Activated T-helper 17 cell treated with anti-CD3 and anti-CD28 coated beads, Interleukin-2, amount 50 U/mL, for 72 hours (primary cell): ENCODE measurements around the gene RALGPS1. TPM values are rescaled to one million over a fixed set of nuclear protein-coding genes. Genes with fewer than 3 reads are reported as not detected.

ENCODE experiments used
- ATAC-seq: fragments of 150-1000 bp; cut with Tn5 transposase; replicated peaks from 2 replicates; pipeline ENCODE4 v1.10.0; 2021; ENCODE audit warnings: mild to moderate bottlenecking, moderate library complexity
- H3K27ac Mint-ChIP-seq: one replicate; pipeline ENCODE4 v1.8.0; 2022; ENCODE audit warnings: mixed read lengths
- H3K27me3 Mint-ChIP-seq: one replicate; pipeline ENCODE4 v1.8.0; 2022; ENCODE audit warnings: mixed read lengths
- H3K36me3 Mint-ChIP-seq: one replicate; pipeline ENCODE4 v1.8.0; 2022; ENCODE audit warnings: low read depth, mild to moderate bottlenecking, mixed read lengths
- H3K4me1 Mint-ChIP-seq: one replicate; pipeline ENCODE4 v1.8.0; 2022; ENCODE audit warnings: mixed read lengths
- H3K4me3 Mint-ChIP-seq: one replicate; pipeline ENCODE4 v1.8.0; 2022; ENCODE audit warnings: mild to moderate bottlenecking, mixed read lengths
- H3K9me3 Mint-ChIP-seq: one replicate; pipeline ENCODE4 v1.8.0; 2022; ENCODE audit warnings: mixed read lengths
- total RNA-seq, 2 donors: library from RNA; stranded (reverse); gene quantifications; one replicate each; pipeline ENCODE4 v1.2.3, GENCODE V29; 2022

RALGPS1 gene
- total RNA-seq, 2 donors from 2014 or later: 2.3 to 3.4 TPM

- Mint-ChIP-seq H3K27me3 (no peaks in the 10 kb centered on the region), H3K9me3 (no peaks in the 10 kb centered on the region), H3K27ac (no peak overlapping the region)
Measured at GRCh38 chr9:127241354-127241753, 326.8 kb downstream of the RALGPS1 start.

GRCh38 chr9:127244609-127245601, 330.3 kb downstream of the RALGPS1 start:
- Mint-ChIP-seq H3K4me3 (peak overlapping the region; percentile 88), H3K27me3 (no peaks in the 10 kb centered on the region), H3K9me3 (no peaks in the 10 kb centered on the region), H3K4me1 (no peaks in the 10 kb centered on the region), H3K36me3 (no peaks in the 10 kb centered on the region), H3K27ac (peak overlapping the region; percentile 78)
- ATAC-seq: peak; percentile 100

More at GRCh38 chr9:127241354-127241753, 326.8 kb downstream of the RALGPS1 start:
- no peaks in the 10 kb centered on the region for H3K4me1 Mint-ChIP-seq
- no peak overlapping the region for H3K4me3 Mint-ChIP-seq
- no peaks in the 10 kb centered on the region for H3K36me3 Mint-ChIP-seq
- no peak for ATAC-seq

GRCh38 chr9:127245637-127246164, 331.1 kb downstream of the RALGPS1 start:
- Mint-ChIP-seq H3K9me3 (no peaks in the 10 kb centered on the region), H3K4me1 (no peaks in the 10 kb centered on the region), H3K27ac (no peak overlapping the region), H3K27me3 (no peaks in the 10 kb centered on the region), H3K4me3 (peak overlapping the region; percentile 88), H3K36me3 (no peaks in the 10 kb centered on the region)
- no peak for ATAC-seq

GRCh38 chr9:127248241-127248640, 333.7 kb downstream of the RALGPS1 start:
- Mint-ChIP-seq H3K4me1 (no peaks in the 10 kb centered on the region), H3K36me3 (no peaks in the 10 kb centered on the region), H3K27me3 (peaks cover 4% of the 10 kb centered on the region), H3K4me3 (no peak overlapping the region), H3K27ac (no peak overlapping the region), H3K9me3 (no peaks in the 10 kb centered on the region)
- ATAC-seq: no peak

GRCh38 chr9:127249877-127250276, 335.3 kb downstream of the RALGPS1 start:
- Mint-ChIP-seq H3K27me3 (peaks cover 11% of the 10 kb centered on the region), H3K9me3 (no peaks in the 10 kb centered on the region), H3K4me3 (no peak overlapping the region), H3K27ac (no peak overlapping the region), H3K36me3 (no peaks in the 10 kb centered on the region), H3K4me1 (no peaks in the 10 kb centered on the region)
- ATAC-seq: no peak

GRCh38 chr9:127250896-127251391, 336.4 kb downstream of the RALGPS1 start:
- Mint-ChIP-seq H3K27ac (no peak overlapping the region), H3K27me3 (peaks cover 11% of the 10 kb centered on the region), H3K9me3 (no peaks in the 10 kb centered on the region), H3K4me1 (no peaks in the 10 kb centered on the region), H3K4me3 (no peak overlapping the region), H3K36me3 (no peaks in the 10 kb centered on the region)
- ATAC-seq: no peak

GRCh38 chr9:127252410-127253318, 338.1 kb downstream of the RALGPS1 start:
- H3K4me3 Mint-ChIP-seq: no peak overlapping the region
- H3K27me3 Mint-ChIP-seq: peaks cover 11% of the 10 kb centered on the region
- no peaks in the 10 kb centered on the region for H3K4me1 Mint-ChIP-seq
- no peak overlapping the region for H3K27ac Mint-ChIP-seq
- H3K36me3 Mint-ChIP-seq: no peaks in the 10 kb centered on the region
- H3K9me3 Mint-ChIP-seq: no peaks in the 10 kb centered on the region
- ATAC-seq: no peak

- Mint-ChIP-seq H3K27me3 (peaks cover 11% of the 10 kb centered on the region), H3K9me3 (no peaks in the 10 kb centered on the region), H3K27ac (no peak overlapping the region), H3K36me3 (no peaks in the 10 kb centered on the region), H3K4me1 (no peaks in the 10 kb centered on the region), H3K4me3 (no peak overlapping the region)
- ATAC-seq: no peak
Measured at GRCh38 chr9:127253446-127253845, 338.9 kb downstream of the RALGPS1 start.

GRCh38 chr9:127255692-127256091, 341.1 kb downstream of the RALGPS1 start:
- Mint-ChIP-seq H3K36me3 (no peaks in the 10 kb centered on the region), H3K9me3 (no peaks in the 10 kb centered on the region), H3K4me1 (no peaks in the 10 kb centered on the region), H3K27me3 (peaks cover 11% of the 10 kb centered on the region), H3K27ac (no peak overlapping the region), H3K4me3 (no peak overlapping the region)
- no peak for ATAC-seq

GRCh38 chr9:127256324-127256723, 341.7 kb downstream of the RALGPS1 start:
- Mint-ChIP-seq H3K9me3 (no peaks in the 10 kb centered on the region), H3K27me3 (peaks cover 7% of the 10 kb centered on the region), H3K4me1 (no peaks in the 10 kb centered on the region), H3K36me3 (no peaks in the 10 kb centered on the region), H3K4me3 (no peak overlapping the region), H3K27ac (no peak overlapping the region)
- no peak for ATAC-seq

GRCh38 chr9:127258606-127259471, 344.3 kb downstream of the RALGPS1 start:
- Mint-ChIP-seq H3K27me3 (peaks cover under 1% of the 10 kb centered on the region), H3K27ac (no peak overlapping the region), H3K9me3 (no peaks in the 10 kb centered on the region), H3K4me1 (no peaks in the 10 kb centered on the region), H3K36me3 (no peaks in the 10 kb centered on the region), H3K4me3 (no peak overlapping the region)
- ATAC-seq: no peak

- Mint-ChIP-seq H3K9me3 (no peaks in the 10 kb centered on the region), H3K27me3 (no peaks in the 10 kb centered on the region), H3K4me3 (no peak overlapping the region), H3K36me3 (no peaks in the 10 kb centered on the region), H3K27ac (no peak overlapping the region), H3K4me1 (no peaks in the 10 kb centered on the region)
- ATAC-seq: no peak
Measured at GRCh38 chr9:127262602-127263001, 348.0 kb downstream of the RALGPS1 start.

GRCh38 chr9:127263237-127263636, 348.7 kb downstream of the RALGPS1 start:
- Mint-ChIP-seq H3K9me3 (no peaks in the 10 kb centered on the region), H3K36me3 (no peaks in the 10 kb centered on the region), H3K4me1 (no peaks in the 10 kb centered on the region), H3K4me3 (no peak overlapping the region), H3K27me3 (no peaks in the 10 kb centered on the region), H3K27ac (no peak overlapping the region)
- ATAC-seq: no peak
